Gastroesophageal sphincter (tissue), 3 donors: ENCODE measurements around the gene RNF157.

Experiments used
- CTCF ChIP-seq, 4 experiments: fragments of 200-600 bp in 2 of 4; fragments of 450-650 bp in 2 of 4; sonication (generic) in 1 of 4; IDR thresholded peaks; one replicate each; pipeline ENCODE4 v1.5.1; 2017 to 2019; ENCODE audit warnings: antibody characterized with exemption in 4 of 4, mild to moderate bottlenecking in 2 of 4, moderate library complexity in 2 of 4
- POLR2A ChIP-seq, 2 donors: fragments of 450-650 bp; IDR thresholded peaks; one replicate each; pipeline ENCODE4 v1.6.1; 2017; ENCODE audit warnings: antibody characterized with exemption in 2 of 2, mild to moderate bottlenecking in 2 of 2, moderate library complexity in 1 of 2

GRCh38 chr17:76139801-76140660 is 100.3 kb downstream of the RNF157 start:
- TF ChIP-seq CTCF (IDR thresholded peaks at IDR 0.05) (no peak), POLR2A (IDR thresholded peaks at IDR 0.05) (no peak)
